ENCODE measurements around the gene AMMECR1L.
"Not testable (repeated sequence)": the region's sequence is repeated elsewhere in the genome, so short reads cannot be mapped to it uniquely, and the experiment has no call there.

The AMMECR1L gene

GRCh38 chr2:127890756-127891155 lies 5.0 kb upstream of the AMMECR1L start:
- DNase-seq; in situ Hi-C loops (cut with HindIII; ENCODE audit: low pct_ligation_motif_present, low pct_unique_long_range_greater_than_20kb, low sequenced_read_pairs): not testable (repeated sequence)

GRCh38 chr2:127888772-127889171 lies 3.0 kb upstream of the AMMECR1L start:
- in situ Hi-C loops (cut with HindIII; ENCODE audit: low pct_ligation_motif_present, low pct_unique_long_range_greater_than_20kb, low sequenced_read_pairs), result no loop called here
- DNase-seq, result no peak

- no peak for DNase-seq
- in situ Hi-C loops (cut with HindIII; ENCODE audit: low pct_ligation_motif_present, low pct_unique_long_range_greater_than_20kb, low sequenced_read_pairs), result no loop called here
Observed at GRCh38 chr2:127887776-127888130, 2.0 kb upstream of the AMMECR1L start.

GRCh38 chr2:127887082-127887775 lies 1.5 kb upstream of the AMMECR1L start:
- no peak for DNase-seq

GRCh38 chr2:127886593-127886935 lies 808 bp upstream of the AMMECR1L start:
- in situ Hi-C loops (cut with HindIII; ENCODE audit: low pct_ligation_motif_present, low pct_unique_long_range_greater_than_20kb, low sequenced_read_pairs), result not testable (repeated sequence)
- DNase-seq, result peak; percentile 18

More at GRCh38 chr2:127887082-127887775, 1.5 kb upstream of the AMMECR1L start:
- in situ Hi-C loops (cut with HindIII; ENCODE audit: low pct_ligation_motif_present, low pct_unique_long_range_greater_than_20kb, low sequenced_read_pairs), result no loop called here

GRCh38 chr2:127884861-127885740 lies 655 bp downstream of the AMMECR1L start:
- in situ Hi-C loops (cut with HindIII; ENCODE audit: low pct_ligation_motif_present, low pct_unique_long_range_greater_than_20kb, low sequenced_read_pairs), result not testable (repeated sequence)
- peak; percentile 26 for DNase-seq

GRCh38 chr2:127884436-127884835 lies 1.3 kb downstream of the AMMECR1L start:
- in situ Hi-C loops (cut with HindIII; ENCODE audit: low pct_ligation_motif_present, low pct_unique_long_range_greater_than_20kb, low sequenced_read_pairs), result no loop called here
- DNase-seq, result no peak

- DNase-seq, result no peak
- in situ Hi-C loops (cut with HindIII; ENCODE audit: low pct_ligation_motif_present, low pct_unique_long_range_greater_than_20kb, low sequenced_read_pairs), result no loop called here
Observed at GRCh38 chr2:127879899-127880298, 5.9 kb downstream of the AMMECR1L start.

- in situ Hi-C loops (cut with HindIII; ENCODE audit: low pct_ligation_motif_present, low pct_unique_long_range_greater_than_20kb, low sequenced_read_pairs), result no loop called here
- no peak for DNase-seq
Observed at GRCh38 chr2:127877626-127878025, 8.1 kb downstream of the AMMECR1L start.

GRCh38 chr2:127877136-127877535 lies 8.6 kb downstream of the AMMECR1L start:
- DNase-seq, result no peak
- in situ Hi-C loops (cut with HindIII; ENCODE audit: low pct_ligation_motif_present, low pct_unique_long_range_greater_than_20kb, low sequenced_read_pairs), result no loop called here

GRCh38 chr2:127874378-127875269 lies 11.1 kb downstream of the AMMECR1L start:
- in situ Hi-C loops (cut with HindIII; ENCODE audit: low pct_ligation_motif_present, low pct_unique_long_range_greater_than_20kb, low sequenced_read_pairs), result no loop called here
- no peak for DNase-seq

GRCh38 chr2:127873707-127874303 lies 12.0 kb downstream of the AMMECR1L start:
- no peak for DNase-seq
- in situ Hi-C loops (cut with HindIII; ENCODE audit: low pct_ligation_motif_present, low pct_unique_long_range_greater_than_20kb, low sequenced_read_pairs), result no loop called here

- DNase-seq, result no peak
- in situ Hi-C loops (cut with HindIII; ENCODE audit: low pct_ligation_motif_present, low pct_unique_long_range_greater_than_20kb, low sequenced_read_pairs), result no loop called here
Observed at GRCh38 chr2:127872354-127872753, 13.4 kb downstream of the AMMECR1L start.

- DNase-seq, result no peak
- in situ Hi-C loops (cut with HindIII; ENCODE audit: low pct_ligation_motif_present, low pct_unique_long_range_greater_than_20kb, low sequenced_read_pairs), result no loop called here
Observed at GRCh38 chr2:127865926-127866325, 19.8 kb downstream of the AMMECR1L start.

GRCh38 chr2:127864877-127865276 lies 20.9 kb downstream of the AMMECR1L start:
- DNase-seq, result peak; percentile 64
- in situ Hi-C loops (cut with HindIII; ENCODE audit: low pct_ligation_motif_present, low pct_unique_long_range_greater_than_20kb, low sequenced_read_pairs), result no loop called here

- in situ Hi-C loops (cut with HindIII; ENCODE audit: low pct_ligation_motif_present, low pct_unique_long_range_greater_than_20kb, low sequenced_read_pairs), result no loop called here
- DNase-seq, result no peak
Observed at GRCh38 chr2:127862228-127862627, 23.5 kb downstream of the AMMECR1L start.

- no peak for DNase-seq
- in situ Hi-C loops (cut with HindIII; ENCODE audit: low pct_ligation_motif_present, low pct_unique_long_range_greater_than_20kb, low sequenced_read_pairs), result no loop called here
Observed at GRCh38 chr2:127860130-127860529, 25.6 kb downstream of the AMMECR1L start.

- in situ Hi-C loops (cut with HindIII; ENCODE audit: low pct_ligation_motif_present, low pct_unique_long_range_greater_than_20kb, low sequenced_read_pairs), result no loop called here
- DNase-seq, result no peak
Observed at GRCh38 chr2:127859712-127860085, 26.1 kb downstream of the AMMECR1L start.
